ENCODE measurements around the gene CFAP221.

DNA sequence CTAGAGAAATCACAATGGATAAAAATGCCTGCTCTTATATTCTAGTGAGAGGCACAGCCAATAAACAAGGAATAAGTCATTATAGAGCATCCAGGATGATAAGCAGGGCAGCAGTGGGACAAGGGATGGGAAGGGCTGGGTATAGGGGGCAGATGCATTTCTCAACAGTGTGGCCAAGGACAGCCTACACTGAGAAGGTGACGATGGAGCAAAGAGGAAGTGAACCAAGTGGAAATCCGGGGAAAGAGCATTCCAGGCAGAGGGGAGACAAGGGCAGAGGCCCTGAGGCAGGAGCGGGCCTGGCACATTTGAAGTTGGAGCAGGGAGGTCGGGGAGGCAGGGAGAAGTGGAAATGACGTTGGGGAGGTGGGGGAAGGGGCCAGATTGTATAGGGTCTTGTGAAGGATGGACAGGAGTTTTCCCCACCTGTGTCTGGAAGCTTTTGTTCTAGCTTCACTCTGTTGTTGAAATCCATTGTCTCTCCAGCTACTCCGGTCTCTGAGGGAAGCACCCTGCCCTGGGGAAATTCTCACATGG, 152.3 kb downstream of the CFAP221 start:
- TF ChIP-seq, protein P1, sequence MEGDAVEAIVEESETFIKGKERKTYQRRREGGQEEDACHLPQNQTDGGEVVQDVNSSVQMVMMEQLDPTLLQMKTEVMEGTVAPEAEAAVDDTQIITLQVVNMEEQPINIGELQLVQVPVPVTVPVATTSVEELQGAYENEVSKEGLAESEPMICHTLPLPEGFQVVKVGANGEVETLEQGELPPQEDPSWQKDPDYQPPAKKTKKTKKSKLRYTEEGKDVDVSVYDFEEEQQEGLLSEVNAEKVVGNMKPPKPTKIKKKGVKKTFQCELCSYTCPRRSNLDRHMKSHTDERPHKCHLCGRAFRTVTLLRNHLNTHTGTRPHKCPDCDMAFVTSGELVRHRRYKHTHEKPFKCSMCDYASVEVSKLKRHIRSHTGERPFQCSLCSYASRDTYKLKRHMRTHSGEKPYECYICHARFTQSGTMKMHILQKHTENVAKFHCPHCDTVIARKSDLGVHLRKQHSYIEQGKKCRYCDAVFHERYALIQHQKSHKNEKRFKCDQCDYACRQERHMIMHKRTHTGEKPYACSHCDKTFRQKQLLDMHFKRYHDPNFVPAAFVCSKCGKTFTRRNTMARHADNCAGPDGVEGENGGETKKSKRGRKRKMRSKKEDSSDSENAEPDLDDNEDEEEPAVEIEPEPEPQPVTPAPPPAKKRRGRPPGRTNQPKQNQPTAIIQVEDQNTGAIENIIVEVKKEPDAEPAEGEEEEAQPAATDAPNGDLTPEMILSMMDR (IDR thresholded peaks at IDR 0.05), result no peak
- TF ChIP-seq POLR2A (IDR thresholded peaks at IDR 0.05), result no peak
